Type B pancreatic cell (in vitro differentiated cells): ENCODE measurements around the gene KLF13. TPM values are rescaled to one million over a fixed set of nuclear protein-coding genes. Genes with fewer than 3 reads are reported as not detected.

Source experiments
- DNase-seq: peaks from one replicate; pipeline ENCODE4 v3.0.0; 2021; ENCODE audit warnings: mixed read lengths; ENCODE audit not compliant: unreplicated experiment; ENCODE audit errors: extremely low spot score
- H3K27ac Mint-ChIP-seq: 2 replicates; pipeline ENCODE4 v1.8.0; 2021; ENCODE audit warnings: mild to moderate bottlenecking, mixed read lengths
- H3K27me3 Mint-ChIP-seq: 2 replicates; pipeline ENCODE4 v1.8.0; 2021; ENCODE audit warnings: mixed read lengths
- H3K36me3 Mint-ChIP-seq: 2 replicates; pipeline ENCODE4 v1.8.0; 2021; ENCODE audit warnings: mixed read lengths
- H3K4me1 Mint-ChIP-seq: one replicate; pipeline ENCODE4 v1.8.0; 2021; ENCODE audit warnings: mixed read lengths; ENCODE audit not compliant: unreplicated experiment
- H3K4me3 Mint-ChIP-seq: 2 replicates; pipeline ENCODE4 v1.8.0; 2021; ENCODE audit warnings: mild to moderate bottlenecking, mixed read lengths
- H3K9me3 Mint-ChIP-seq: 2 replicates; pipeline ENCODE4 v1.8.0; 2021; ENCODE audit warnings: mixed read lengths
- CTCF ChIP-seq: fragments of 200-600 bp; sonication (generic); conservative IDR thresholded peaks from 2 replicates; pipeline ENCODE4 v1.5.0; 2021; ENCODE audit warnings: antibody characterized with exemption, mild to moderate bottlenecking
- total RNA-seq: library from RNA; stranded (reverse); gene quantifications from 2 replicates; pipeline ENCODE4 v1.2.1, GENCODE V29; 2021; ENCODE audit warnings: low replicate concordance

Gene KLF13
- total RNA-seq, 1 donor from 2014 or later: 38.6 TPM

GRCh38 chr15:31373970-31374369, 47.3 kb downstream of the KLF13 start:
- Mint-ChIP-seq H3K9me3 (no peaks in the 10 kb centered on the region), H3K4me1 (peaks cover 9% of the 10 kb centered on the region), H3K4me3 (no peak overlapping the region), H3K27me3 (no peaks in the 10 kb centered on the region), H3K36me3 (peaks cover 12% of the 10 kb centered on the region), H3K27ac (peak overlapping the region; percentile 53)
- no peak for TF ChIP-seq CTCF
- no peak for DNase-seq

- TF ChIP-seq CTCF: no peak
- H3K36me3 Mint-ChIP-seq: peaks cover 12% of the 10 kb centered on the region
- peak overlapping the region; percentile 53 for H3K27ac Mint-ChIP-seq
- H3K9me3 Mint-ChIP-seq: no peaks in the 10 kb centered on the region
- no peaks in the 10 kb centered on the region for H3K27me3 Mint-ChIP-seq
- DNase-seq: no peak
- H3K4me1 Mint-ChIP-seq: peaks cover 9% of the 10 kb centered on the region
- H3K4me3 Mint-ChIP-seq: no peak overlapping the region
Observed at GRCh38 chr15:31374489-31374888, 47.9 kb downstream of the KLF13 start.

GRCh38 chr15:31374986-31375385, 48.4 kb downstream of the KLF13 start:
- no peaks in the 10 kb centered on the region for H3K27me3 Mint-ChIP-seq
- H3K27ac Mint-ChIP-seq: no peak overlapping the region
- H3K9me3 Mint-ChIP-seq: no peaks in the 10 kb centered on the region
- peaks cover 10% of the 10 kb centered on the region for H3K36me3 Mint-ChIP-seq
- H3K4me1 Mint-ChIP-seq: peaks cover 9% of the 10 kb centered on the region
- no peak for DNase-seq
- no peak for TF ChIP-seq CTCF
- H3K4me3 Mint-ChIP-seq: no peak overlapping the region

- DNase-seq: no peak
- Mint-ChIP-seq H3K4me3 (no peak overlapping the region), H3K27me3 (no peaks in the 10 kb centered on the region), H3K4me1 (peaks cover 6% of the 10 kb centered on the region), H3K9me3 (no peaks in the 10 kb centered on the region), H3K36me3 (peaks cover 9% of the 10 kb centered on the region), H3K27ac (no peak overlapping the region)
- no peak for TF ChIP-seq CTCF
Observed at GRCh38 chr15:31375772-31376171, 49.1 kb downstream of the KLF13 start.

DNA sequence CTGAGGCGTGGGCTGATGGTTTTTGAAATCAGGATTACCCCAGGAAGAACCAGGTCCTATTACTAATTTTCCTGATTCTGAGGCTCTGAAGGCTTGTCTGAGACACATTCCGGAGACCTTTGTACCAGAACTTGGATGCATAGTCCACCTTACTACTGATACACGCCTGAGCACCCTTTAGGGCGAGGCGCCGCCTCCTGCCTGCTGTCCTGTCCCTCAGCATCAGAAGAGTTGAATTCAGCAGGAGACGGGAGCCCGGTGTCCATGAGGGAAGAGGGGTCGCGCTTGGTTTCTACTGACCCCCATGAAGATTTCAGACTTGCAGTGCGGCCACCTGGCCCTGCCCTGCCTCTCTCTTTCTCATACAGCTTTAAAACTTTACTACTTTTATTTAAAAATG, 49.9 kb downstream of the KLF13 start:
- H3K4me1 Mint-ChIP-seq: peaks cover 5% of the 10 kb centered on the region
- H3K27me3 Mint-ChIP-seq: no peaks in the 10 kb centered on the region
- TF ChIP-seq CTCF: no peak
- H3K27ac Mint-ChIP-seq: peak overlapping the region; percentile 41
- no peak overlapping the region for H3K4me3 Mint-ChIP-seq
- DNase-seq: no peak
- H3K9me3 Mint-ChIP-seq: no peaks in the 10 kb centered on the region
- H3K36me3 Mint-ChIP-seq: peaks cover 12% of the 10 kb centered on the region

DNA sequence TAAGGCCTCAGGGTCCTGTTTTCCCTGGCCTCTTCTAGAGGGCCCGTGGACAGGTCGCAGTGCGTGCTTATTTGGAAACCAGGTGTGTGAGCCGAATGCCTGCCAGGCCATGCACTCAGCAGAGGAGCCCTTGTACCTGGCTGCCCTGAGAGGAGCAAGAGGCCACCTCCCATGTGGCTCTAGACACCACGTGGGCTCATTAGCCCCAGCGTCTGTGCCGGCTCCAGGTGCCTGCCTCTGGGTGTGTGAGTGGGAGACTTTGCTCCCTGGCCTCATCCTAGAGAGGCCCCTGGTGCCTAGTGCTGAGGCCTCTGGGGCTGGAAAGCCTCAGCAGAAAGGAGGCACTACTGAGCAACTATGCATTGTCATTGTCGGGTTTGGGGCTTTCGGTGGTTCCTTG, 50.4 kb downstream of the KLF13 start:
- H3K4me1 Mint-ChIP-seq: peaks cover 5% of the 10 kb centered on the region
- no peak for DNase-seq
- no peaks in the 10 kb centered on the region for H3K27me3 Mint-ChIP-seq
- peaks cover 13% of the 10 kb centered on the region for H3K36me3 Mint-ChIP-seq
- TF ChIP-seq CTCF: no peak
- no peak overlapping the region for H3K4me3 Mint-ChIP-seq
- H3K9me3 Mint-ChIP-seq: no peaks in the 10 kb centered on the region
- H3K27ac Mint-ChIP-seq: no peak overlapping the region
